ENCODE measurements around the gene EPPIN. TPM values are rescaled to one million over a fixed set of nuclear protein-coding genes. Genes with fewer than 3 reads are reported as not detected.

The EPPIN gene
- total RNA-seq, 3 donors from 2014 or later, result not detected

GRCh38 chr20:45538209-45538799 lies 8.9 kb downstream of the EPPIN start:
- DNase-seq, result no peak
- no peak overlapping the region for H3K4me3 ChIP-seq
- no peak for ATAC-seq
- H3K9me3 ChIP-seq, result no peaks in the 10 kb centered on the region
- intact Hi-C loops (cut with DNase I, micrococcal nuclease), result no loop called here
- H3K4me1 ChIP-seq (ENCODE audit: low read depth), result no peaks in the 10 kb centered on the region
- H3K36me3 ChIP-seq (ENCODE audit: low read depth), result no peaks in the 10 kb centered on the region
- TF ChIP-seq CTCF (IDR thresholded peaks at IDR 0.05), result no peak

- ATAC-seq (no peak), DNase-seq (no peak)
- Histone ChIP-seq H3K4me3 (no peak overlapping the region), H3K36me3 (ENCODE audit: low read depth) (no peaks in the 10 kb centered on the region), H3K4me1 (ENCODE audit: low read depth) (no peaks in the 10 kb centered on the region), H3K9me3 (no peaks in the 10 kb centered on the region)
- TF ChIP-seq CTCF (IDR thresholded peaks at IDR 0.05), result no peak
- intact Hi-C loops (cut with DNase I, micrococcal nuclease), result no loop called here
These were observed 19.9 kb downstream of the EPPIN start for GRCh38 chr20:45527294-45527693.

- TF ChIP-seq CTCF (IDR thresholded peaks at IDR 0.05), result no peak
- intact Hi-C loops (cut with DNase I, micrococcal nuclease), result no loop called here
- ATAC-seq (no peak), DNase-seq (no peak)
- H3K36me3 ChIP-seq (ENCODE audit: low read depth), result no peaks in the 10 kb centered on the region
- no peaks in the 10 kb centered on the region for H3K4me1 ChIP-seq (ENCODE audit: low read depth)
- no peak overlapping the region for H3K4me3 ChIP-seq
- H3K9me3 ChIP-seq, result no peaks in the 10 kb centered on the region
These were observed 23.4 kb downstream of the EPPIN start for GRCh38 chr20:45523821-45524220.

GRCh38 chr20:45518282-45518681 lies 28.9 kb downstream of the EPPIN start:
- no peak for TF ChIP-seq CTCF (IDR thresholded peaks at IDR 0.05)
- ATAC-seq (peak; percentile 79), DNase-seq (no peak)
- Histone ChIP-seq H3K9me3 (no peaks in the 10 kb centered on the region), H3K4me1 (ENCODE audit: low read depth) (no peaks in the 10 kb centered on the region), H3K36me3 (ENCODE audit: low read depth) (no peaks in the 10 kb centered on the region), H3K4me3 (no peak overlapping the region)
- intact Hi-C loops (cut with DNase I, micrococcal nuclease), result no loop called here

- DNase-seq (no peak), ATAC-seq (no peak)
- no peaks in the 10 kb centered on the region for H3K9me3 ChIP-seq
- TF ChIP-seq CTCF (IDR thresholded peaks at IDR 0.05), result no peak
- no peaks in the 10 kb centered on the region for H3K36me3 ChIP-seq (ENCODE audit: low read depth)
- intact Hi-C loops (cut with DNase I, micrococcal nuclease), result no loop called here
- no peaks in the 10 kb centered on the region for H3K4me1 ChIP-seq (ENCODE audit: low read depth)
- H3K4me3 ChIP-seq, result no peak within 1 kb of the TSS
These were observed 31.9 kb downstream of the EPPIN start, which contains the start of gene SPINT3 for GRCh38 chr20:45515147-45515913. SPINT3 (minus strand) TSS chr20:45515622; CDS start chr20:45515608, 14 bp downstream.

All from mucosa of descending colon (tissue), 3 donors.